HepG2 (cell line): ENCODE measurements around the gene LASP1. TPM values are rescaled to one million over a fixed set of nuclear protein-coding genes. Genes with fewer than 3 reads are reported as not detected.

Experiments used
- ADNP ChIP-seq: sonication (generic); formaldehyde crosslinking; IDR thresholded peaks from 2 replicates; pipeline ENCODE4 v1.4.0; 2020; ENCODE audit warnings: missing genetic modification reagents
- ATF7 ChIP-seq, 2 experiments: fragments of 450-650 bp in 1 of 2; sonication (generic) in 1 of 2; formaldehyde crosslinking in 1 of 2; IDR thresholded peaks; 2 replicates each; pipeline versions ENCODE4 v1.4.0 to v1.6.1; 2016 to 2020; ENCODE audit warnings: antibody characterized with exemption in 1 of 2, mild to moderate bottlenecking in 1 of 2, missing genetic modification reagents in 1 of 2
- FUBP1 ChIP-seq: sonication (generic); formaldehyde crosslinking; IDR thresholded peaks from 2 replicates; pipeline ENCODE4 v1.5.1; 2020; ENCODE audit warnings: missing genetic modification reagents, mild to moderate bottlenecking, borderline replicate concordance
- HNF4G ChIP-seq, 2 experiments: sonication (generic) in 1 of 2; formaldehyde crosslinking in 1 of 2; IDR thresholded peaks; 2 replicates each; pipeline versions ENCODE4 v1.4.0 to v1.6.1; 2011 to 2020; ENCODE audit warnings: borderline replicate concordance in 2 of 2, low read depth in 2 of 2, mild to moderate bottlenecking in 2 of 2, low read length in 1 of 2, missing genetic modification reagents in 1 of 2, moderate library complexity in 1 of 2
- HNRNPH1 ChIP-seq: fragments of 200-400 bp; formaldehyde crosslinking; optimal IDR thresholded peaks from 2 replicates; pipeline ENCODE3; 2017; ENCODE audit warnings: mild to moderate bottlenecking, low read depth, low read length
- HNRNPUL1 ChIP-seq: fragments of 200-400 bp; formaldehyde crosslinking; IDR thresholded peaks from 2 replicates; pipeline ENCODE4 v1.6.1; 2017; ENCODE audit warnings: low read depth, mild to moderate bottlenecking, low read length, moderate library complexity
- KLF12 ChIP-seq: sonication (generic); formaldehyde crosslinking; IDR thresholded peaks from 2 replicates; pipeline ENCODE4 v1.4.0; 2020; ENCODE audit warnings: missing genetic modification reagents, borderline replicate concordance
- NAIF1 ChIP-seq: sonication (generic); formaldehyde crosslinking; IDR thresholded peaks from 2 replicates; pipeline ENCODE4 v1.5.0; 2020; ENCODE audit warnings: mild to moderate bottlenecking, missing genetic modification reagents, borderline replicate concordance
- NFE2L2 ChIP-seq: fragments of 150-350 bp; IDR thresholded peaks from 2 replicates; pipeline ENCODE4 v1.6.1; 2014; ENCODE audit warnings: low read length
- NFKB2 ChIP-seq: sonication (generic); formaldehyde crosslinking; IDR thresholded peaks from 2 replicates; pipeline ENCODE4 v1.4.0; 2020; ENCODE audit warnings: missing genetic modification reagents, borderline replicate concordance
- POLR2A ChIP-seq, 2 experiments: IDR thresholded peaks; 2 replicates each; pipeline ENCODE4 v1.6.1; 2011; ENCODE audit warnings: low read depth in 2 of 2, low read length in 2 of 2, mild to moderate bottlenecking in 1 of 2, moderate library complexity in 1 of 2; ENCODE audit not compliant: insufficient read depth in 1 of 2
- SKIL ChIP-seq: sonication (generic); formaldehyde crosslinking; IDR thresholded peaks from 2 replicates; pipeline ENCODE4 v1.8.0; 2022; ENCODE audit warnings: missing genetic modification reagents, mild to moderate bottlenecking, moderate library complexity, borderline replicate concordance
- UBTF ChIP-seq: sonication (generic); formaldehyde crosslinking; IDR thresholded peaks from 2 replicates; pipeline ENCODE4 v1.4.0; 2020; ENCODE audit warnings: mild to moderate bottlenecking, missing genetic modification reagents
- ZNF441 ChIP-seq: sonication (generic); formaldehyde crosslinking; IDR thresholded peaks from 2 replicates; pipeline ENCODE4 v1.7.0; 2021; ENCODE audit warnings: missing genetic modification reagents, borderline replicate concordance
- ZNF589 ChIP-seq: sonication (generic); formaldehyde crosslinking; conservative IDR thresholded peaks from 2 replicates; pipeline ENCODE4 v1.8.0; 2022; ENCODE audit warnings: mild to moderate bottlenecking, moderate library complexity, missing genetic modification reagents
- ZNF704 ChIP-seq: sonication (generic); formaldehyde crosslinking; IDR thresholded peaks from 2 replicates; pipeline ENCODE4 v1.8.1; 2023; ENCODE audit warnings: mild to moderate bottlenecking, inconsistent platforms, moderate library complexity, missing genetic modification reagents, borderline replicate concordance
- ZNF776 ChIP-seq: sonication (generic); formaldehyde crosslinking; IDR thresholded peaks from 2 replicates; pipeline ENCODE4 v1.4.0; 2020; ENCODE audit warnings: mild to moderate bottlenecking, missing genetic modification reagents
- ZNF784 ChIP-seq: sonication (generic); formaldehyde crosslinking; IDR thresholded peaks from 2 replicates; pipeline ENCODE4 v1.5.1; 2020; ENCODE audit warnings: missing genetic modification reagents, mild to moderate bottlenecking, borderline replicate concordance
- ZNF878 ChIP-seq: sonication (generic); formaldehyde crosslinking; IDR thresholded peaks from 2 replicates; pipeline ENCODE4 v1.8.1; 2023; ENCODE audit warnings: mild to moderate bottlenecking, missing genetic modification reagents, moderate library complexity
- polyA plus RNA-seq, 8 experiments: library from polyadenylated mRNA; depleted of rRNA in 3 of 8; stranded (reverse) in 7 of 8; unstranded in 1 of 8; fragments of >200 nt; fragmentation: Illumina TruSeq in 4 of 8; extraction: Trizol in 4 of 8; gene quantifications; 2 replicates each; pipeline versions ENCODE4 v1.2.1 to v1.2.3, GENCODE V29; 2011 to 2016; ENCODE audit warnings: low read depth in 4 of 8, missing spikeins in 1 of 8, mixed read lengths in 1 of 8; ENCODE audit not compliant: insufficient read depth in 1 of 8
- total RNA-seq, 5 experiments: library from RNA; depleted of rRNA; stranded (reverse); fragments of >200 nt; fragmentation: Illumina TruSeq; extraction: Trizol; gene quantifications; 2 replicates each; pipeline ENCODE4 v1.2.3, GENCODE V29; 2016; ENCODE audit warnings: low read depth in 1 of 5

Gene LASP1
- total and polyA plus RNA-seq, 2 of the 13 experiments (the other 11 are each of a cell fraction or from before 2014, with no cell fraction given), result 70.1 to 97.0 TPM

- TF ChIP-seq SKIL (CRISPR knock-in tag) (0 out of 2 replicates have a peak, but pooled peaks have one; percentile 17), ATF7 (IDR thresholded peaks at IDR 0.05) (peak; percentile 93), ATF7 (CRISPR knock-in tag; IDR thresholded peaks at IDR 0.05) (0 out of 2 replicates have a peak, but pooled peaks have one; percentile 2), HNF4G (IDR thresholded peaks at IDR 0.05; ENCODE audit: borderline replicate concordance, low read depth, low read length) (no peak), HNF4G (CRISPR knock-in tag; IDR thresholded peaks at IDR 0.05; ENCODE audit: borderline replicate concordance, low read depth) (0 out of 2 replicates have a peak, but pooled peaks have one; percentile 3), NFE2L2 (no peak), NFKB2 (CRISPR knock-in tag) (no peak), UBTF (CRISPR knock-in tag) (no peak; the same call in 1 of the 2 replicates), ZNF776 (CRISPR knock-in tag) (peak; percentile 27; the same call in 1 of the 2 replicates), HNRNPH1 (no peak), POLR2A (IDR thresholded peaks at IDR 0.05; ENCODE audit: insufficient read depth in 1 of 2, low read depth in 2 of 2, low read length in 2 of 2) (peak in 1 of 2 experiments; percentile 26; a peak in 1 of 4 replicates), ZNF878 (CRISPR knock-in tag) (0 out of 2 replicates have a peak, but pooled peaks have one; percentile 0), NAIF1 (CRISPR knock-in tag) (no peak), ZNF704 (0 out of 2 replicates have a peak, but pooled peaks have one; percentile 40), KLF12 (CRISPR knock-in tag) (0 out of 2 replicates have a peak, but pooled peaks have one; percentile 6), ZNF784 (CRISPR knock-in tag) (no peak), FUBP1 (CRISPR knock-in tag) (peak; percentile 4; the same call in 1 of the 2 replicates), ZNF441 (CRISPR knock-in tag) (0 out of 2 replicates have a peak, but pooled peaks have one; percentile 2), ZNF589 (CRISPR knock-in tag) (peak; percentile 50; the same call in 1 of the 2 replicates), HNRNPUL1 (no peak), ADNP (CRISPR knock-in tag) (0 out of 2 replicates have a peak, but pooled peaks have one; percentile 8)
Observed at GRCh38 chr17:38872027-38872511, 2.2 kb downstream of the LASP1 start (continued).
